H9 (cell line): ENCODE measurements around the gene LMF1. TPM values are rescaled to one million over a fixed set of nuclear protein-coding genes. Genes with fewer than 3 reads are reported as not detected.

Experiments
- DNase-seq: peaks from one replicate; pipeline ENCODE4 v3.0.0-alpha.2; 2017
- H2AFZ ChIP-seq: one replicate; pipeline ENCODE4 v1.6.1; 2013; ENCODE audit warnings: mild to moderate bottlenecking, low read length, control low read depth, moderate library complexity
- H2AK5ac ChIP-seq: 2 replicates; pipeline ENCODE4 v1.6.1; 2013; ENCODE audit warnings: low read length, control low read depth, mixed read lengths; ENCODE audit not compliant: insufficient read length
- H2BK120ac ChIP-seq: one replicate; pipeline ENCODE4 v1.6.1; 2013; ENCODE audit warnings: low read depth, mild to moderate bottlenecking, low read length, control low read depth, inconsistent platforms; ENCODE audit not compliant: poor library complexity, severe bottlenecking
- H2BK12ac ChIP-seq: 2 replicates; pipeline ENCODE4 v1.6.1; 2013; ENCODE audit warnings: low read length, control low read depth, mixed read lengths, low read depth; ENCODE audit not compliant: insufficient read length
- H2BK15ac ChIP-seq: 2 replicates; pipeline ENCODE4 v1.6.1; 2013; ENCODE audit warnings: low read depth, low read length, control low read depth
- H2BK20ac ChIP-seq: one replicate; pipeline ENCODE4 v1.6.1; 2013; ENCODE audit warnings: low read depth, mild to moderate bottlenecking, low read length, control low read depth, inconsistent platforms; ENCODE audit not compliant: poor library complexity, severe bottlenecking
- H2BK5ac ChIP-seq: 2 replicates; pipeline ENCODE4 v1.6.1; 2013; ENCODE audit warnings: low read length, control low read depth, mixed read lengths; ENCODE audit not compliant: insufficient read length
- H3K14ac ChIP-seq: 2 replicates; pipeline ENCODE4 v1.6.1; 2013; ENCODE audit warnings: low read length, control low read depth; ENCODE audit not compliant: insufficient read depth
- H3K18ac ChIP-seq: 2 replicates; pipeline ENCODE4 v1.6.1; 2013; ENCODE audit warnings: low read depth, mild to moderate bottlenecking, mixed read lengths, low read length, control low read depth; ENCODE audit not compliant: insufficient read length
- H3K23ac ChIP-seq: 2 replicates; pipeline ENCODE4 v1.6.1; 2013; ENCODE audit warnings: low read length, control low read depth, mixed read lengths, low read depth; ENCODE audit not compliant: insufficient read length
- H3K23me2 ChIP-seq: 2 replicates; pipeline ENCODE4 v1.6.1; 2013; ENCODE audit warnings: low read depth, mild to moderate bottlenecking, mixed read lengths, low read length, control low read depth; ENCODE audit not compliant: insufficient read length, poor library complexity, severe bottlenecking
- H3K27ac ChIP-seq: 2 replicates; pipeline ENCODE4 v1.5.1; 2013; ENCODE audit warnings: low read length, control low read depth, mixed read lengths, low read depth; ENCODE audit not compliant: insufficient read length
- H3K27me3 ChIP-seq: 2 replicates; pipeline ENCODE4 v1.6.1; 2013; ENCODE audit warnings: low read length, control low read depth, inconsistent platforms; ENCODE audit not compliant: insufficient read depth
- H3K4ac ChIP-seq: 2 replicates; pipeline ENCODE4 v1.6.1; 2013; ENCODE audit warnings: low read depth, mild to moderate bottlenecking, control low read depth, inconsistent platforms, low read length, moderate library complexity
- H3K4me1 ChIP-seq: 2 replicates; pipeline ENCODE4 v1.6.1; 2013; ENCODE audit warnings: low read length, control low read depth, inconsistent platforms; ENCODE audit not compliant: insufficient read depth
- H3K4me2 ChIP-seq: 2 replicates; pipeline ENCODE4 v1.6.1; 2013; ENCODE audit warnings: low read length, control low read depth, mixed read lengths; ENCODE audit not compliant: insufficient read length, insufficient read depth
- H3K56ac ChIP-seq: 2 replicates; pipeline ENCODE4 v1.6.1; 2013; ENCODE audit warnings: low read depth, mild to moderate bottlenecking, mixed read lengths, low read length, control low read depth; ENCODE audit not compliant: insufficient read length
- H3K79me1 ChIP-seq: 2 replicates; pipeline ENCODE4 v1.6.1; 2013; ENCODE audit warnings: low read depth, mild to moderate bottlenecking, moderate library complexity, low read length, control low read depth, inconsistent platforms; ENCODE audit not compliant: insufficient read depth, poor library complexity, severe bottlenecking
- H3K79me2 ChIP-seq: 2 replicates; pipeline ENCODE4 v1.6.1; 2013; ENCODE audit warnings: low read length, control low read depth, inconsistent platforms; ENCODE audit not compliant: insufficient read depth
- H3K9ac ChIP-seq: 2 replicates; pipeline ENCODE4 v1.6.1; 2013; ENCODE audit warnings: low read length, control low read depth, mixed read lengths; ENCODE audit not compliant: insufficient read length; ENCODE audit errors: extremely low read depth
- H3K9me3 ChIP-seq: one replicate; pipeline ENCODE4 v1.6.1; 2013; ENCODE audit warnings: low read depth, low read length, inconsistent platforms; ENCODE audit not compliant: control insufficient read depth
- H3T11ph ChIP-seq: one replicate; pipeline ENCODE4 v1.6.1; 2013; ENCODE audit warnings: mild to moderate bottlenecking, low read length, control low read depth, inconsistent platforms
- H4K20me1 ChIP-seq: one replicate; pipeline ENCODE4 v1.6.1; 2013; ENCODE audit not compliant: control insufficient read depth, insufficient read length, insufficient read depth
- H4K5ac ChIP-seq: 2 replicates; pipeline ENCODE4 v1.6.1; 2013; ENCODE audit warnings: low read depth, mild to moderate bottlenecking, mixed read lengths, low read length, control low read depth; ENCODE audit not compliant: insufficient read length
- H4K8ac ChIP-seq: replicated peaks from 2 replicates; pipeline ENCODE4 v1.6.1; 2013; ENCODE audit warnings: low read length, control low read depth, mixed read lengths, low read depth; ENCODE audit not compliant: insufficient read length
- H4K91ac ChIP-seq: 2 replicates; pipeline ENCODE4 v1.6.1; 2013; ENCODE audit warnings: low read depth, mild to moderate bottlenecking, moderate library complexity, mixed read lengths, low read length, control low read depth; ENCODE audit not compliant: insufficient read length
- H3K27ac Mint-ChIP-seq, 3 experiments: 2 replicates in 2 of 3; 3 replicates in 1 of 3; pipeline ENCODE4 v1.8.0; 2020 to 2021; ENCODE audit warnings: mixed read lengths in 3 of 3, mild to moderate bottlenecking in 1 of 3, moderate library complexity in 1 of 3
- H3K27me3 Mint-ChIP-seq: 2 replicates; pipeline ENCODE4 v1.8.0; 2021; ENCODE audit warnings: low read depth, mild to moderate bottlenecking, moderate library complexity, mixed read lengths
- H3K36me3 Mint-ChIP-seq, 3 experiments: 2 replicates in 2 of 3; 3 replicates in 1 of 3; pipeline ENCODE4 v1.8.0; 2020 to 2021; ENCODE audit warnings: low read depth in 3 of 3, mixed read lengths in 3 of 3; ENCODE audit not compliant: insufficient read depth in 1 of 3
- H3K4me1 Mint-ChIP-seq, 2 experiments: 2 replicates each; pipeline ENCODE4 v1.8.0; 2020; ENCODE audit warnings: mixed read lengths in 2 of 2
- H3K4me3 Mint-ChIP-seq, 2 experiments: 2 replicates in 1 of 2; 3 replicates in 1 of 2; pipeline ENCODE4 v1.8.0; 2020 to 2021; ENCODE audit warnings: mild to moderate bottlenecking in 2 of 2, mixed read lengths in 2 of 2, moderate library complexity in 1 of 2
- H3K9me3 Mint-ChIP-seq, 2 experiments: 2 replicates in 1 of 2; 3 replicates in 1 of 2; pipeline ENCODE4 v1.8.0; 2020; ENCODE audit warnings: mild to moderate bottlenecking in 2 of 2, mixed read lengths in 2 of 2, moderate library complexity in 1 of 2
- WGBS: extraction: QIAGEN DNeasy Blood & Tissue Kit; methylation state at CpG from one replicate; pipeline ENCODE4 v1.1.7; 2013; ENCODE audit warnings: missing lambda C conversion rate, low lambda C conversion rate, mixed read lengths; ENCODE audit not compliant: insufficient read length; ENCODE audit errors: extremely low coverage; 5-methylcytosine and 5-hydroxymethylcytosine counted together
- total RNA-seq: library from RNA; stranded (reverse); gene quantifications from 2 replicates; pipeline ENCODE4 v1.2.1, GENCODE V29; 2021
- TF ChIP-seq, protein P1 (sequence below): fragments of 200-600 bp; sonication (generic); conservative IDR thresholded peaks from 3 replicates; pipeline ENCODE4 v1.8.0; 2021; ENCODE audit warnings: antibody characterized with exemption, mild to moderate bottlenecking

Gene LMF1
- total RNA-seq, 1 experiment from 2014 or later: 7.1 TPM

DNA sequence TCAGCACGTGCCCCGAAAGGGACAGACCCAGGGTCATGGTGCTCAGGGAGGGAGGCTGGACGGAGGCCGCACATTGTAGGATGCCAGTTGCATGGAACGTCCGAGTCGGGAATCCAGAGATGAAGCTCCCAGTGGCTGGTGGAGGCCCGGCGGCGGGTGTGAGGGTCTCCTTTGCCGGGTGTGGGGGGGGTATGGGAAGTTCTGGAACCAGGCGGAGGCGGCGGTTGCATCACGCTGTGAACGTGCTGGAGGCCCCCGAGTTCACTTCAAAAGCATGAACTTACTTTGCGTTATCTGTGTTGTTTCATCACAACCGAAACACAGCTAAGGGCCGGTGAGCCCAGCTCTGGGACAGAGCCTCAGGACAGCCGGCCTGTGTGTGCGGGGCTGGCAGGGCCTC, 96.9 kb downstream of the LMF1 start:
- H3K4me2 ChIP-seq: no peak overlapping the region
- peak overlapping the region in 2 of 3 experiments; percentile 39 to 91; a peak in 3 of 7 replicates for H3K27ac Mint-ChIP-seq
- TF ChIP-seq, protein P1, sequence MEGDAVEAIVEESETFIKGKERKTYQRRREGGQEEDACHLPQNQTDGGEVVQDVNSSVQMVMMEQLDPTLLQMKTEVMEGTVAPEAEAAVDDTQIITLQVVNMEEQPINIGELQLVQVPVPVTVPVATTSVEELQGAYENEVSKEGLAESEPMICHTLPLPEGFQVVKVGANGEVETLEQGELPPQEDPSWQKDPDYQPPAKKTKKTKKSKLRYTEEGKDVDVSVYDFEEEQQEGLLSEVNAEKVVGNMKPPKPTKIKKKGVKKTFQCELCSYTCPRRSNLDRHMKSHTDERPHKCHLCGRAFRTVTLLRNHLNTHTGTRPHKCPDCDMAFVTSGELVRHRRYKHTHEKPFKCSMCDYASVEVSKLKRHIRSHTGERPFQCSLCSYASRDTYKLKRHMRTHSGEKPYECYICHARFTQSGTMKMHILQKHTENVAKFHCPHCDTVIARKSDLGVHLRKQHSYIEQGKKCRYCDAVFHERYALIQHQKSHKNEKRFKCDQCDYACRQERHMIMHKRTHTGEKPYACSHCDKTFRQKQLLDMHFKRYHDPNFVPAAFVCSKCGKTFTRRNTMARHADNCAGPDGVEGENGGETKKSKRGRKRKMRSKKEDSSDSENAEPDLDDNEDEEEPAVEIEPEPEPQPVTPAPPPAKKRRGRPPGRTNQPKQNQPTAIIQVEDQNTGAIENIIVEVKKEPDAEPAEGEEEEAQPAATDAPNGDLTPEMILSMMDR: no peak

More for the DNA sequence above, 96.9 kb downstream of the LMF1 start:
- H4K8ac ChIP-seq: no peak overlapping the region
- no peak for DNase-seq
- H3K23ac ChIP-seq: no peak overlapping the region
- H3K23me2 ChIP-seq: no peaks in the 10 kb centered on the region
- Mint-ChIP-seq H3K36me3 (no peaks in the 10 kb centered on the region), H3K27me3 (peaks cover 3% of the 10 kb centered on the region; the same call in 1 of the 2 replicates), H3K4me3 (no peak overlapping the region; a peak in 1 of 5 replicates), H3K9me3 (no peaks in the 10 kb centered on the region), H3K4me1 (peaks cover 0 to 5% of the 10 kb centered on the region in 2 experiments; a peak in 3 of 4 replicates)
- H2BK20ac ChIP-seq: no peak overlapping the region
- no peaks in the 10 kb centered on the region for H3K79me1 ChIP-seq
- H3K18ac ChIP-seq: no peak overlapping the region
- H3K56ac ChIP-seq: no peak overlapping the region
- H3K14ac ChIP-seq: no peak overlapping the region
- no peak overlapping the region for H3K4ac ChIP-seq
- H2BK15ac ChIP-seq: no peak overlapping the region
- H3K4me1 ChIP-seq: no peaks in the 10 kb centered on the region
- no CpG with 5 or more reads among the region's 22 CpGs for WGBS
- H4K20me1 ChIP-seq: no peaks in the 10 kb centered on the region
- no peak overlapping the region for H2AK5ac ChIP-seq
- H3K9ac ChIP-seq: no peak overlapping the region
- no peaks in the 10 kb centered on the region for H3K9me3 ChIP-seq
- H3K27me3 ChIP-seq: no peaks in the 10 kb centered on the region
- no peak overlapping the region for H4K5ac ChIP-seq
- no peak overlapping the region for H2BK5ac ChIP-seq
- H4K91ac ChIP-seq: no peak overlapping the region
- no peak overlapping the region for H3K27ac ChIP-seq
- H3T11ph ChIP-seq: no peak overlapping the region
- no peak overlapping the region for H2BK12ac ChIP-seq
- H2BK120ac ChIP-seq: no peak overlapping the region
- H3K79me2 ChIP-seq: no peaks in the 10 kb centered on the region
- H2AFZ ChIP-seq: no peak overlapping the region
